Thyroid gland (tissue), 4 donors: ENCODE results near the gene LAMC2. TPM values are rescaled to one million over a fixed set of nuclear protein-coding genes. Genes with fewer than 3 reads are reported as not detected.
"Not testable (repeated sequence)": the region's sequence is repeated elsewhere in the genome, so short reads cannot be mapped to it uniquely, and the experiment has no call there.

Source experiments
- DNase-seq, 2 donors: peaks; one replicate each; pipeline ENCODE4 v3.0.0-alpha.2; 2019
- H3K27ac ChIP-seq, 3 donors: fragments of 200-600 bp; sonication (generic); 1 replicate in 2 of 3; 2 replicates in 1 of 3; pipeline ENCODE4 v1.5.1; 2016 to 2019; ENCODE audit warnings: mild to moderate bottlenecking in 1 of 3, moderate library complexity in 1 of 3
- H3K27me3 ChIP-seq: fragments of 200-600 bp; sonication (generic); one replicate; pipeline ENCODE4 v1.5.1; 2019
- H3K36me3 ChIP-seq, 2 donors: fragments of 200-600 bp; sonication (generic); one replicate each; pipeline ENCODE4 v1.5.1; 2016 to 2019
- H3K4me1 ChIP-seq, 2 donors: fragments of 200-600 bp; sonication (generic); one replicate each; pipeline ENCODE4 v1.5.1; 2017 to 2019
- H3K4me3 ChIP-seq, 3 donors: fragments of 200-600 bp; sonication (generic); replicated peaks in 1 of 3; 1 replicate in 2 of 3; 2 replicates in 1 of 3; pipeline ENCODE4 v1.5.1; 2016; ENCODE audit warnings: mild to moderate bottlenecking in 1 of 3
- H3K9me3 ChIP-seq: fragments of 200-600 bp; sonication (generic); one replicate; pipeline ENCODE4 v1.5.1; 2017
- POLR2A ChIP-seq, 2 donors: fragments of 450-650 bp; IDR thresholded peaks; one replicate each; pipeline ENCODE4 v1.6.1; 2017; ENCODE audit warnings: antibody characterized with exemption in 2 of 2, mild to moderate bottlenecking in 2 of 2, moderate library complexity in 1 of 2
- WGBS, 2 donors: methylation state at CpG; one replicate each; pipeline ENCODE4 v1.1.5; 2017; 5-methylcytosine and 5-hydroxymethylcytosine counted together
- intact Hi-C: fragments of 100-400 bp; cut with DNase I; formaldehyde crosslinking; loops from one replicate; pipeline ENCODE4 v1.15.1; 2023
- total RNA-seq, 4 donors: library from RNA; depleted of rRNA; stranded (reverse); fragments of >200 nt; gene quantifications; one replicate each; pipeline ENCODE4 v1.2.3, GENCODE V29; 2016
- TF ChIP-seq, protein P1 (sequence below), 6 experiments: fragments of 200-600 bp in 3 of 6; fragments of 450-650 bp in 3 of 6; sonication (generic) in 3 of 6; IDR thresholded peaks; one replicate each; pipeline ENCODE4 v1.5.1; 2016 to 2019; ENCODE audit warnings: antibody characterized with exemption in 6 of 6, mild to moderate bottlenecking in 2 of 6, inconsistent platforms in 1 of 6, moderate library complexity in 1 of 6

Gene LAMC2
- total RNA-seq, 4 donors from 2014 or later = 24.3 to 53.4 (median 27.9) TPM

DNA sequence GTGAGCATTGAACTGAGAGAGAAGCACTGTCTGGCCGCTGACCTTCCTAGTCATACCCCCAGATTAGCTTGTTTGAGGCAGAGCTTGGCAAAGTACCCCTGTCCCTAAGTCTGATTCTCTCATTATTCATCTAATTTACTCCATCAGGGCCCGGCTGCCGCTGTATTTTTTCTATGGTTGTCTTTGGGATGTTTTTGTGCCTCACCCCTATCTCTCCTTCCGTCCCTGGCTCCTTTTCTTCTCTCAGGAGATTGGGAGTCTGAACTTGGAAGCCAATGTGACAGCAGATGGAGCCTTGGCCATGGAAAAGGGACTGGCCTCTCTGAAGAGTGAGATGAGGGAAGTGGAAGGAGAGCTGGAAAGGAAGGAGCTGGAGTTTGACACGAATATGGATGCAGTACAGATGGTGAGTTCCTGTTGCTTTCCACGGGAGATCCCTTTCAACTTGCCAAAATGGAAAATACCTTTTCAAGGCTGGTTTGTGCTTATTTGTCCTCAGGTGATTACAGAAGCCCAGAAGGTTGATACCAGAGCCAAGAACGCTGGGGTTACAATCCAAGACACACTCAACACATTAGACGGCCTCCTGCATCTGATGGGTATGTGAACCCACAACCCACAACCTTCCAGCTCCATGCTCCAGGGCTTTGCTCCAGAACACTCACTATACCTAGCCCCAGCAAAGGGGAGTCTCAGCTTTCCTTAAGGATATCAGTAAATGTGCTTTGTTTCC is 53.9 kb downstream of the LAMC2 start:
- peaks cover 7 to 11% of the 10 kb centered on the region in 2 donors for H3K4me1 ChIP-seq
- no peaks in the 10 kb centered on the region for H3K9me3 ChIP-seq
- intact Hi-C loops = loop anchor here (10.0 kb wide), 1 partner anchor 55 kb away; the partner anchor contains the start of gene LAMC2
- H3K36me3 ChIP-seq = no peaks in the 10 kb centered on the region
- DNase-seq = no peak
- TF ChIP-seq, protein P1, sequence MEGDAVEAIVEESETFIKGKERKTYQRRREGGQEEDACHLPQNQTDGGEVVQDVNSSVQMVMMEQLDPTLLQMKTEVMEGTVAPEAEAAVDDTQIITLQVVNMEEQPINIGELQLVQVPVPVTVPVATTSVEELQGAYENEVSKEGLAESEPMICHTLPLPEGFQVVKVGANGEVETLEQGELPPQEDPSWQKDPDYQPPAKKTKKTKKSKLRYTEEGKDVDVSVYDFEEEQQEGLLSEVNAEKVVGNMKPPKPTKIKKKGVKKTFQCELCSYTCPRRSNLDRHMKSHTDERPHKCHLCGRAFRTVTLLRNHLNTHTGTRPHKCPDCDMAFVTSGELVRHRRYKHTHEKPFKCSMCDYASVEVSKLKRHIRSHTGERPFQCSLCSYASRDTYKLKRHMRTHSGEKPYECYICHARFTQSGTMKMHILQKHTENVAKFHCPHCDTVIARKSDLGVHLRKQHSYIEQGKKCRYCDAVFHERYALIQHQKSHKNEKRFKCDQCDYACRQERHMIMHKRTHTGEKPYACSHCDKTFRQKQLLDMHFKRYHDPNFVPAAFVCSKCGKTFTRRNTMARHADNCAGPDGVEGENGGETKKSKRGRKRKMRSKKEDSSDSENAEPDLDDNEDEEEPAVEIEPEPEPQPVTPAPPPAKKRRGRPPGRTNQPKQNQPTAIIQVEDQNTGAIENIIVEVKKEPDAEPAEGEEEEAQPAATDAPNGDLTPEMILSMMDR (IDR thresholded peaks at IDR 0.05) = no peak
- no peak for TF ChIP-seq POLR2A (IDR thresholded peaks at IDR 0.05)
- H3K4me3 ChIP-seq = no peak overlapping the region
- H3K27ac ChIP-seq = peak overlapping the region in 2 of 3 donors; percentile 31 to 46
- no peaks in the 10 kb centered on the region for H3K27me3 ChIP-seq
- WGBS, 2 donors = 77 to 80% methylated on average over 8 of the region's 8 CpGs

DNA sequence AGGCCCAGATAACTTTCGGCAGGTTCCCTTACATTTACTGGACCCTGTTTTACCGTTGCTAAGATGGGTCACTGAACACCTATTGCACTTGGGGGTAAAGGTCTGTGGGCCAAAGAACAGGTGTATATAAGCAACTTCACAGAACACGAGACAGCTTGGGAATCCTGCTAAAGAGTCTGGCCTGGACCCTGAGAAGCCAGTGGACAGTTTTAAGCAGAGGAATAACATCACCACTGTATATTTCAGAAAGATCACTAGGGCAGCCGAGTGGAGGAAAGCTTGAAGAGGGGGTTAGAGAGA is 54.4 kb downstream of the LAMC2 start:
- Histone ChIP-seq H3K4me3 (no peak overlapping the region), H3K27ac (peak overlapping the region in 1 of 3 donors; percentile 46), H3K36me3 (no peaks in the 10 kb centered on the region), H3K9me3 (no peaks in the 10 kb centered on the region), H3K27me3 (no peaks in the 10 kb centered on the region), H3K4me1 (peaks cover 2 to 6% of the 10 kb centered on the region in 2 donors)
- 88 to 90% methylated on average over 4 of the region's 4 CpGs for WGBS, 2 donors
- DNase-seq = no peak
- intact Hi-C loops = no loop called here
- TF ChIP-seq POLR2A (IDR thresholded peaks at IDR 0.05) = no peak
- TF ChIP-seq, protein P1 (IDR thresholded peaks at IDR 0.05) = no peak

DNA sequence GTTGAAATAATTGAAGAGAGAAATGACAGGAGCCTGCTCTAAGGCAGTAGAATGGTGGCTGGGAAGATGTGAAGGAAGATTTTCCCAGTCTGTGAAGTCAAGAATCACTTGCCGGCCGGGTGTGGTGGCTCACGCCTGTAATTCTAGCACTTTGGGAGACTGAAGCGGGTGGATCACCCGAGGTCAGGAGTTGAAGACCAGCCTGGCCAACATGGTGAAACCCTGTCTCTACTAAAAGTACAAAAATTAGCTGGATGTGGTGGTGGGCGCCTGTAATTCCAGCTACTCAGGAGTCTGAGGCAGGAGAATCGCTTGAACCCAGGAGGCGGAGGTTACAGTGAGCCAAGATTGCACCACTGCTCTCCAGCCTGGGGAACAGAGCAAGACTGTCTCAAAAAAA is 54.8 kb downstream of the LAMC2 start:
- H3K4me3 ChIP-seq, intact Hi-C loops, H3K9me3 ChIP-seq, H3K27me3 ChIP-seq, H3K36me3 ChIP-seq, DNase-seq, H3K4me1 ChIP-seq: not testable (repeated sequence)
- H3K27ac ChIP-seq = peak overlapping the region in 1 of 3 donors; percentile 46
- WGBS, 2 donors = 90 to 96% methylated on average over 8 of the region's 8 CpGs

DNA sequence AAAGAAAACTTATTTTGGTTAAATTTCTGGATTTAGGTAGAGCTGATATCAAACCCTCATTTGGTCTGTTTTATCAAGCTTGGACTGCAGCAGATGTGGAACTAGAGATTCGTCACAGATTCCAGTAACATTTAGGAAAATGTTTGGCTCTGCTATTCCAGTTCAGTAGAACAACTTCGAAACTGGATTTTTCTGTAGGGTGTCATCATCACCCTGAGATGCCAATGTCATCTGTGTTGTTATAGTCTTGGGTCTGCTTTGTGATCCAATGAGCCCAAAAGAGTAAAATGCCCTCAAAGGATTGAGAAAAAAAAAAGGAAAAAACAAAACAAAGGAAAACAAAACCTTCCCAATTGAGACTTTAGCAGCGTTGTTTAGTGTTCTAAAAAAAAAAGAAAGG is 55.4 kb downstream of the LAMC2 start:
- TF ChIP-seq, protein P1 (IDR thresholded peaks at IDR 0.05) = no peak
- no peak for TF ChIP-seq POLR2A (IDR thresholded peaks at IDR 0.05)
- Histone ChIP-seq H3K27ac (peak overlapping the region in 1 of 3 donors; percentile 46), H3K4me3 (no peak overlapping the region), H3K27me3 (no peaks in the 10 kb centered on the region), H3K36me3 (no peaks in the 10 kb centered on the region), H3K9me3 (no peaks in the 10 kb centered on the region), H3K4me1 (peaks cover 0 to 4% of the 10 kb centered on the region in 2 donors)
- intact Hi-C loops = no loop called here
- DNase-seq = no peak
- 74 to 75% methylated on average over 3 of the region's 3 CpGs for WGBS, 2 donors

DNA sequence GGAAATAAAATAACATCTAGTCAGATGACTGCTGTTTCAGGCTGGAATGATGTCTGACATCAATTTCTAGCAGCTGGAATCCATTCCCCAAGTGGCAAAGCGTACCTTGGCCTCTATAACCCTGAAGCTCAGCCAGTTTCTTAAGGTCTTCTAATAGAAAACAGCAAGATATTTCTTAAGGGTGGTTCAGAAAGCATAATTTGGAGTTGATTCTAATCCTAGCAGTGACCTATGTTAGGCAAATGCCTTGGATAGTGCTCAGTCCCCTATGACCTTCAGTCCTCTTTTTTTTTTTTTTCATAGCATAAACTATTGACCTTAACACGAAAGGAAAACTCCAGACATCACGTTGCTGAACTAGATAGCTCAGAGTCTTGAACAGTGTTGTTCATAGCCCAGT is 56.5 kb downstream of the LAMC2 start:
- Histone ChIP-seq H3K27ac (peak overlapping the region in 1 of 3 donors; percentile 36), H3K4me3 (no peak overlapping the region), H3K4me1 (peaks cover 0 to 4% of the 10 kb centered on the region in 2 donors), H3K36me3 (no peaks in the 10 kb centered on the region), H3K9me3 (no peaks in the 10 kb centered on the region), H3K27me3 (no peaks in the 10 kb centered on the region)
- no peak for DNase-seq
- intact Hi-C loops = no loop called here
- WGBS, 2 donors = 81 to 85% methylated on average over 3 of the region's 3 CpGs
- TF ChIP-seq, protein P1 (IDR thresholded peaks at IDR 0.05) = no peak
- no peak for TF ChIP-seq POLR2A (IDR thresholded peaks at IDR 0.05)
